K562 (cell line): ENCODE measurements around the gene ZNF778. TPM values are rescaled to one million over a fixed set of nuclear protein-coding genes. Genes with fewer than 3 reads are reported as not detected.

Experiments used
- ATAC-seq: fragments of 200-7000 bp; cut with Tn5 transposase; 3 replicates; pipeline ENCODE4 v1.9.1; 2020; ENCODE audit warnings: moderate library complexity
- BruUV-seq: library from RNA; stranded (reverse); fragments of 400-500 nt; replicated peaks from 2 replicates; lab custom pipeline; 2021; lab: Mats Ljungman, UMichigan
- CTCF ChIA-PET: fragments of 300-600 bp; formaldehyde crosslinking; extraction: SDS; loops from one replicate; lab custom pipeline; 2021; ENCODE audit warnings: low intra/inter-chr PET ratio; lab: Yijun Ruan, JAX
- POLR2A ChIA-PET: fragments of 300-600, 350-650 bp; sonication (Branson Sonifier 250); formaldehyde crosslinking; extraction: SDS; loops from one replicate; lab custom pipeline; 2021; ENCODE audit warnings: antibody characterized with exemption, inconsistent platforms; lab: Yijun Ruan, JAX
- DNase-seq, 4 experiments: peaks; one replicate each; pipeline versions ENCODE4 v3.0.0 to v3.0.0-alpha.2; 2011 to 2018; ENCODE audit warnings: low spot score in 3 of 4, mixed read lengths in 3 of 4; ENCODE audit errors: extremely low read depth in 1 of 4
- FAIRE-seq: peaks from 2 replicates; lab custom pipeline; 2011; peaks lifted over from hg19 to GRCh38; lab: Jason Lieb, UNC
- H2AFZ ChIP-seq: 2 replicates; pipeline ENCODE4 v1.6.0; 2011; ENCODE audit warnings: low read depth, low read length, control low read depth, inconsistent platforms
- H3K27ac ChIP-seq: fragments of 200-600 bp; 3 replicates; pipeline ENCODE4 v1.8.0; 2011; ENCODE audit warnings: low read depth, mild to moderate bottlenecking, control low read depth, inconsistent platforms, low read length, moderate library complexity, mixed read lengths; ENCODE audit errors: extremely low read depth
- H3K27me3 ChIP-seq, 2 experiments: fragments of 300-600 bp in 1 of 2; 2 replicates in 1 of 2; 3 replicates in 1 of 2; pipeline versions ENCODE4 v1.6.0 to v1.8.0; 2011; ENCODE audit warnings: inconsistent platforms in 2 of 2, low read length in 2 of 2, mild to moderate bottlenecking in 1 of 2, mixed read lengths in 1 of 2, moderate library complexity in 1 of 2; ENCODE audit not compliant: control insufficient read depth in 2 of 2, insufficient read depth in 2 of 2
- H3K36me3 ChIP-seq: fragments of 300-600 bp; 3 replicates; pipeline ENCODE4 v1.8.0; 2011; ENCODE audit warnings: mild to moderate bottlenecking, low read length, inconsistent platforms; ENCODE audit not compliant: control insufficient read depth, insufficient read depth
- H3K4me1 ChIP-seq, 2 experiments: fragments of 200-600 bp in 1 of 2; replicated peaks in 1 of 2; 2 replicates in 1 of 2; 3 replicates in 1 of 2; pipeline versions ENCODE4 v1.5.1 to v1.8.0; 2011; ENCODE audit warnings: inconsistent platforms in 2 of 2, low read length in 2 of 2, mild to moderate bottlenecking in 1 of 2, mixed read lengths in 1 of 2, moderate library complexity in 1 of 2; ENCODE audit not compliant: control insufficient read depth in 2 of 2, insufficient read depth in 2 of 2
- H3K4me2 ChIP-seq: 2 replicates; pipeline ENCODE4 v1.6.1; 2011; ENCODE audit warnings: low read length, control low read depth, inconsistent platforms, mixed read lengths; ENCODE audit not compliant: insufficient read depth
- H3K4me3 ChIP-seq: fragments of 200-600 bp; sonication (generic), shearing (Covaris generic); 2 replicates; pipeline ENCODE4 v1.5.1; 2016; ENCODE audit warnings: control low read depth, inconsistent platforms
- H3K79me2 ChIP-seq: fragments of 200-600 bp; 3 replicates; pipeline ENCODE4 v1.8.0; 2011; ENCODE audit warnings: low read length, inconsistent platforms; ENCODE audit not compliant: control insufficient read depth, insufficient read depth
- H3K9ac ChIP-seq, 2 experiments: 2 replicates each; pipeline versions ENCODE4 v1.6.0 to v1.6.1; 2011; ENCODE audit warnings: low read depth in 2 of 2, low read length in 2 of 2, control low read depth in 1 of 2, inconsistent platforms in 1 of 2, mild to moderate bottlenecking in 1 of 2, mixed read lengths in 1 of 2; ENCODE audit not compliant: insufficient read depth in 1 of 2
- H3K9me1 ChIP-seq: one replicate; pipeline ENCODE4 v1.6.0; 2011; ENCODE audit warnings: inconsistent platforms, mild to moderate bottlenecking, low read length, moderate library complexity; ENCODE audit not compliant: control insufficient read depth, insufficient read depth
- H3K9me3 ChIP-seq: replicated peaks from 2 replicates; pipeline ENCODE4 v1.5.1; 2011; ENCODE audit warnings: low read depth, low read length, inconsistent platforms; ENCODE audit not compliant: control insufficient read depth, insufficient read depth
- H4K20me1 ChIP-seq: replicated peaks from 2 replicates; pipeline ENCODE4 v1.6.1; 2011; ENCODE audit warnings: low read length, inconsistent platforms, mixed read lengths; ENCODE audit not compliant: control insufficient read depth, insufficient read depth
- CBFA2T2 ChIP-seq: fragments of 450-650 bp; conservative IDR thresholded peaks from 2 replicates; pipeline ENCODE4 v1.6.1; 2017; ENCODE audit warnings: mild to moderate bottlenecking
- CREB1 ChIP-seq, 2 experiments: sonication (generic) in 1 of 2; formaldehyde crosslinking in 1 of 2; IDR thresholded peaks; 2 replicates each; pipeline versions ENCODE4 v1.6.1 to v1.8.0; 2012 to 2022; ENCODE audit warnings: inconsistent platforms in 1 of 2, mild to moderate bottlenecking in 1 of 2, missing genetic modification reagents in 1 of 2, moderate library complexity in 1 of 2
- HCFC1 ChIP-seq: IDR thresholded peaks from 2 replicates; pipeline ENCODE4 v1.6.1; 2012; ENCODE audit warnings: low read depth, low read length, improper control_type of control experiment
- HDGF ChIP-seq: fragments of 450-650 bp; IDR thresholded peaks from 2 replicates; pipeline ENCODE4 v1.6.1; 2016
- HEY1 ChIP-seq: fragments of 250-450 bp; sonication (Bioruptor Pico); IDR thresholded peaks from 2 replicates; pipeline ENCODE4 v1.5.0; 2020; ENCODE audit warnings: mild to moderate bottlenecking, moderate library complexity, borderline replicate concordance
- MLX ChIP-seq, 2 experiments: fragments of 450-650 bp in 1 of 2; sonication (generic) in 1 of 2; formaldehyde crosslinking; conservative IDR thresholded peaks; 2 replicates each; pipeline versions ENCODE4 v1.4.0 to v1.8.1; 2020 to 2022; ENCODE audit warnings: mild to moderate bottlenecking in 1 of 2, missing genetic modification reagents in 1 of 2
- MTA3 ChIP-seq: fragments of 450-650 bp; formaldehyde crosslinking; IDR thresholded peaks from 2 replicates; pipeline ENCODE4 v1.6.1; 2017; ENCODE audit warnings: mild to moderate bottlenecking, borderline replicate concordance
- PML ChIP-seq: IDR thresholded peaks from 2 replicates; pipeline ENCODE4 v1.6.1; 2012; ENCODE audit warnings: low read length, inconsistent platforms
- RREB1 ChIP-seq: fragments of 250-450 bp; sonication (Bioruptor Pico); IDR thresholded peaks from 2 replicates; pipeline ENCODE4 v1.4.0; 2020
- ZNF766 ChIP-seq: fragments of 200-800 bp; sonication (Bioruptor generic); conservative IDR thresholded peaks from 2 replicates; pipeline ENCODE4 v1.6.1; 2016; ENCODE audit warnings: missing genetic modification characterization, missing compliant biosample characterization
- WGBS: fragments of 100-300 bp; shearing (Covaris generic); methylation state at CpG from one replicate; pipeline ENCODE4 v1.1.6; 2016; ENCODE audit warnings: low coverage, mixed read lengths; ENCODE audit not compliant: insufficient coverage; ENCODE audit errors: missing lambda C conversion rate; 5-methylcytosine and 5-hydroxymethylcytosine counted together
- in situ Hi-C: fragments of 300-500 bp; cut with MboI; formaldehyde crosslinking; loops from 4 replicates; pipeline ENCODE4 v1.15.0; 2018; ENCODE audit warnings: inconsistent platforms, mixed read lengths
- intact Hi-C: fragments of 100-400 bp; cut with micrococcal nuclease; formaldehyde crosslinking; loops from 2 replicates; pipeline ENCODE4 v1.14.2; 2022
- polyA plus RNA-seq, 8 experiments: library from polyadenylated mRNA; depleted of rRNA in 4 of 8; stranded (reverse) in 5 of 8; unstranded in 3 of 8; fragments of >200 nt; fragmentation: Nextera tagmentation in 2 of 8; fragmentation: Illumina TruSeq in 1 of 8; extraction: Ambion mirVana in 2 of 8; extraction: Trizol in 1 of 8; gene quantifications; 2 replicates each; pipeline versions ENCODE4 v1.2.1 to v1.2.3, GENCODE V29; 2011 to 2014; ENCODE audit warnings: inconsistent platforms in 1 of 8, missing spikeins in 1 of 8
- total RNA-seq, 7 experiments: library from RNA; depleted of rRNA in 6 of 7; stranded (reverse); fragments of >200 nt in 6 of 7; fragmentation: Illumina TruSeq in 2 of 7; extraction: Trizol in 2 of 7; gene quantifications; 2 replicates each; pipeline versions ENCODE4 v1.2.1 to v1.2.3, GENCODE V29; 2011 to 2021; ENCODE audit warnings: low replicate concordance in 1 of 7
- TF ChIP-seq, protein P1 (sequence below), 3 experiments: fragments of 200-800 bp in 1 of 3; fragments of 250-450 bp in 1 of 3; fragments of 450-650 bp in 1 of 3; sonication (Bioruptor Pico) in 1 of 3; sonication (Bioruptor generic) in 1 of 3; formaldehyde crosslinking in 1 of 3; IDR thresholded peaks; 2 replicates each; pipeline versions ENCODE4 v1.6.1 to v1.8.0; 2016 to 2022; ENCODE audit warnings: mild to moderate bottlenecking in 2 of 3, missing genetic modification characterization in 2 of 3, missing compliant biosample characterization in 1 of 3, moderate library complexity in 1 of 3

Gene ZNF778
- total and polyA plus RNA-seq, 9 of the 15 experiments (the other 6 are each of a cell fraction or from before 2014, with no cell fraction given): 0.70 to 60.6 (median 7.5) TPM

GRCh38 chr16:89219365-89219764, 1.9 kb downstream of the ZNF778 start:
- Histone ChIP-seq H3K27me3 (no peaks in the 10 kb centered on the region), H3K27ac (peak overlapping the region; percentile 87), H4K20me1 (no peaks in the 10 kb centered on the region; the same call in 1 of the 2 replicates), H3K36me3 (peaks cover 41% of the 10 kb centered on the region), H3K79me2 (peaks cover 34% of the 10 kb centered on the region), H3K9ac (peak overlapping the region; percentile 69 to 70; a peak in 3 of 4 replicates), H3K4me3 (peak overlapping the region; percentile 7; the same call in 1 of the 2 replicates), H3K9me3 (no peaks in the 10 kb centered on the region; the same call in 1 of the 2 replicates), H3K9me1 (no peaks in the 10 kb centered on the region), H2AFZ (peak overlapping the region; percentile 57), H3K4me1 (peaks cover 20 to 31% of the 10 kb centered on the region in 2 experiments; a peak in 4 of 5 replicates), H3K4me2 (peak overlapping the region; percentile 79)
- ChIA-PET CTCF (no interaction called here), POLR2A (interaction anchor here (0.7 to 1.0 kb wide), 2 partner anchors 21 to 351 kb away, joined by 4 read pairs; no protein-coding TSS in a partner anchor)
- in situ Hi-C loops (loop anchor here (10.0 kb wide), 1 partner anchor 405 kb away; the partner anchor contains the start of gene APRT), intact Hi-C loops (loop anchor here (5.0 kb wide), 1 partner anchor 288 kb away; the partner anchor contains the start of gene SPG7)
- no TSS peak for BruUV-seq
- FAIRE-seq (peak; percentile 94), DNase-seq (peak; percentile 60 to 88 (median 74)), ATAC-seq (peak; percentile 76)
- 9% methylated on average over 5 of the region's 5 CpGs for WGBS
- no peak for TF ChIP-seq CREB1 (IDR thresholded peaks at IDR 0.05)
- TF ChIP-seq CREB1 (CRISPR knock-in tag; IDR thresholded peaks at IDR 0.05): no peak
- peak; percentile 59 for TF ChIP-seq PML
- TF ChIP-seq ZNF766 (CRISPR knock-in tag): no peak
- TF ChIP-seq HEY1: no peak
- no peak for TF ChIP-seq MLX (CRISPR knock-in tag; conservative IDR thresholded peaks at IDR 0.05)
- TF ChIP-seq, protein P1, sequence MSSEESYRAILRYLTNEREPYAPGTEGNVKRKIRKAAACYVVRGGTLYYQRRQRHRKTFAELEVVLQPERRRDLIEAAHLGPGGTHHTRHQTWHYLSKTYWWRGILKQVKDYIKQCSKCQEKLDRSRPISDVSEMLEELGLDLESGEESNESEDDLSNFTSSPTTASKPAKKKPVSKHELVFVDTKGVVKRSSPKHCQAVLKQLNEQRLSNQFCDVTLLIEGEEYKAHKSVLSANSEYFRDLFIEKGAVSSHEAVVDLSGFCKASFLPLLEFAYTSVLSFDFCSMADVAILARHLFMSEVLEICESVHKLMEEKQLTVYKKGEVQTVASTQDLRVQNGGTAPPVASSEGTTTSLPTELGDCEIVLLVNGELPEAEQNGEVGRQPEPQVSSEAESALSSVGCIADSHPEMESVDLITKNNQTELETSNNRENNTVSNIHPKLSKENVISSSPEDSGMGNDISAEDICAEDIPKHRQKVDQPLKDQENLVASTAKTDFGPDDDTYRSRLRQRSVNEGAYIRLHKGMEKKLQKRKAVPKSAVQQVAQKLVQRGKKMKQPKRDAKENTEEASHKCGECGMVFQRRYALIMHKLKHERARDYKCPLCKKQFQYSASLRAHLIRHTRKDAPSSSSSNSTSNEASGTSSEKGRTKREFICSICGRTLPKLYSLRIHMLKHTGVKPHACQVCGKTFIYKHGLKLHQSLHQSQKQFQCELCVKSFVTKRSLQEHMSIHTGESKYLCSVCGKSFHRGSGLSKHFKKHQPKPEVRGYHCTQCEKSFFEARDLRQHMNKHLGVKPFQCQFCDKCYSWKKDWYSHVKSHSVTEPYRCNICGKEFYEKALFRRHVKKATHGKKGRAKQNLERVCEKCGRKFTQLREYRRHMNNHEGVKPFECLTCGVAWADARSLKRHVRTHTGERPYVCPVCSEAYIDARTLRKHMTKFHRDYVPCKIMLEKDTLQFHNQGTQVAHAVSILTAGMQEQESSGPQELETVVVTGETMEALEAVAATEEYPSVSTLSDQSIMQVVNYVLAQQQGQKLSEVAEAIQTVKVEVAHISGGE (CRISPR knock-in tag; IDR thresholded peaks at IDR 0.05): 0 out of 6 replicates have a peak, but pooled peaks of 1 of the 3 experiments have one; percentile 41
- no peak for TF ChIP-seq MTA3
- no peak for TF ChIP-seq HCFC1
- peak; percentile 80 for TF ChIP-seq CBFA2T2
- no peak for TF ChIP-seq RREB1 (CRISPR knock-in tag)
- TF ChIP-seq HDGF: no peak
